ENCODE measurements around the gene ZNF219.
A peak's percentile ranks its signal among the peaks of the same experiment; 100 is the strongest.

Gene ZNF219

DNA sequence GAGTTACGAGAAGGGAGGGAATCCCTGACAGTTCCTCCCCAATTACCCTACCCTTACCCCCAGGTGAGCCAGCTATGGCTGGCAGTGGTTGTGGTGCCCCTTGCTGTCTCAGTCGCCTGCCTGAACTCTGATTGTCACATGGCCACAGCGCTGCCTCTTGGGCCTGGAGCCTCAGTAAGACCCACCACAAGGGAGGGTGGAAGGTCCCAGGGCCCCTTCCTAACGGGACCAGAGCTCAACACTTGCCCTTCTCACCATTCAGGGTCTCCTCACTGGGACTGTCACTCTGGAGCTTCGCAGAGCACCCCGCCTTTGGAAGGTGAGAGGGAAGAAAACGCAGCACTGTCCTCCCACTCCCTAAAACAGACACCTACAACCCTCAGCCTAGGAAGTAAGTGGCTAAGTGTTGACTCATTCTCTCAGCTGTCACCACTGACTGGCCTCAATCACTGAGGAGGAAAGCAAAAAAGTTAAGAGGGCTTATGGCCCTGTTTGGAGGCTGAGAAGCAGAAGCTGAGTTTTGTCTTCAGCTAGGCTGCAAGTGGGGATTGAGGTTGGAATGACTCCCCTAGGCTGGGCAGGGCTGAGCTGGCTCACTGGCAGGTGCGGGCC lies 3.5 kb upstream of the ZNF219 start:
- Mint-ChIP-seq H3K27me3 (ENCODE audit: low read depth) (no peaks in the 10 kb centered on the region), H3K4me1 (peaks cover 55% of the 10 kb centered on the region), H3K9me3 (no peaks in the 10 kb centered on the region), H3K4me3 (peak overlapping the region; percentile 84 to 92 (median 87)), H3K27ac (peak overlapping the region; percentile 36 to 91 (median 83)), H3K36me3 (ENCODE audit: low read depth) (no peaks in the 10 kb centered on the region)
- TF ChIP-seq, protein P1, sequence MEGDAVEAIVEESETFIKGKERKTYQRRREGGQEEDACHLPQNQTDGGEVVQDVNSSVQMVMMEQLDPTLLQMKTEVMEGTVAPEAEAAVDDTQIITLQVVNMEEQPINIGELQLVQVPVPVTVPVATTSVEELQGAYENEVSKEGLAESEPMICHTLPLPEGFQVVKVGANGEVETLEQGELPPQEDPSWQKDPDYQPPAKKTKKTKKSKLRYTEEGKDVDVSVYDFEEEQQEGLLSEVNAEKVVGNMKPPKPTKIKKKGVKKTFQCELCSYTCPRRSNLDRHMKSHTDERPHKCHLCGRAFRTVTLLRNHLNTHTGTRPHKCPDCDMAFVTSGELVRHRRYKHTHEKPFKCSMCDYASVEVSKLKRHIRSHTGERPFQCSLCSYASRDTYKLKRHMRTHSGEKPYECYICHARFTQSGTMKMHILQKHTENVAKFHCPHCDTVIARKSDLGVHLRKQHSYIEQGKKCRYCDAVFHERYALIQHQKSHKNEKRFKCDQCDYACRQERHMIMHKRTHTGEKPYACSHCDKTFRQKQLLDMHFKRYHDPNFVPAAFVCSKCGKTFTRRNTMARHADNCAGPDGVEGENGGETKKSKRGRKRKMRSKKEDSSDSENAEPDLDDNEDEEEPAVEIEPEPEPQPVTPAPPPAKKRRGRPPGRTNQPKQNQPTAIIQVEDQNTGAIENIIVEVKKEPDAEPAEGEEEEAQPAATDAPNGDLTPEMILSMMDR (IDR thresholded peaks at IDR 0.05; ENCODE audit: unreplicated experiment in 3 of 3): no peak

DNA sequence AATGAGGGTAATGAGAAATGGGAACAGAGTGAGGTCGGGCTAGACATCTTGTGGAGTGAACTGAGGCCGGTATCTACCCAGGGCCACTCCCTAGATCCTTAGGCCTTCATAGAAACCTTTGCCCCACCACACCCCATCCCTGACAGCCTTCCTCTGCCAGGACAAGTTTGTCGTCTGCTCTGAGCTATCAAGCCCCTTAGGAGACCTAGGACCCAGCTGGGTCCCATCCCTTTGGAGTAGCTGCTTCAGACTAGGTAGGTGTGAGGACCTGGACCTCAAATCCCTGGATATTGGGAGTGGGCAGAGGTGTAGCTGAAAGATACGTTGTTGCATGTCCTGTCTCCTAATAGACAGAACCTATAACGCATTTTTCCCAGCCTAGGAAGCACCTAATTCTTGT lies 2.5 kb upstream of the ZNF219 start, which contains the start of gene TMEM253:
TSS of gene TMEM253 (plus strand) at position 136 of the 400 bp plus-strand sequence. CDS start 278 bp downstream, outside the sequence.
- TF ChIP-seq, protein P1 (IDR thresholded peaks at IDR 0.05; ENCODE audit: unreplicated experiment in 3 of 3): no peak
- H3K36me3 Mint-ChIP-seq (ENCODE audit: low read depth): no peaks in the 10 kb centered on the region
- H3K27ac Mint-ChIP-seq: peak within 1 kb of the TSS; percentile 94 to 97 (median 95)
- H3K27me3 Mint-ChIP-seq (ENCODE audit: low read depth): no peaks in the 10 kb centered on the region
- H3K4me1 Mint-ChIP-seq: peaks cover 55% of the 10 kb centered on the region
- no peaks in the 10 kb centered on the region for H3K9me3 Mint-ChIP-seq
- H3K4me3 Mint-ChIP-seq: peak within 1 kb of the TSS; percentile 85 to 93 (median 88)

DNA sequence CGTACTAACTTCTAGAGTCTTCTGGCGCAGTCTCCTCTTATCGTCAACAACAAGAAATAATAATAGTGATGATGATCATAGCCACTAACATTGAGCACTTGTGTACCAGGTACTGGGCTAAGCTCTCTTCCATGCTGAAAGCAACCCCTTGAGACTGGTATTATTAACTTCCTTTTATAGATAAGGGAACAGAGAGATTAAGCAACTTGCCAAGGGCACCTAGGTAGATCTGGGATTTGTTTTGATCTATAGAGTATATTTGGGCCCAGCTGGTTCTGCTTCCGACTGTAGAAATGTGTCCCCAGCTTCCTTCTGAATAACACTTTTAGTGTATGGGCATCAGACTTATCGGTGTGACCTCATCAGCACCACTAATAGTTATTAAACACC lies 1.1 kb upstream of the ZNF219 start:
- TF ChIP-seq, protein P1 (IDR thresholded peaks at IDR 0.05; ENCODE audit: unreplicated experiment in 3 of 3): no peak
- no peaks in the 10 kb centered on the region for H3K36me3 Mint-ChIP-seq (ENCODE audit: low read depth)
- peak overlapping the region; percentile 94 to 97 (median 95) for H3K27ac Mint-ChIP-seq
- H3K4me1 Mint-ChIP-seq: peaks cover 63% of the 10 kb centered on the region
- no peaks in the 10 kb centered on the region for H3K9me3 Mint-ChIP-seq
- H3K4me3 Mint-ChIP-seq: peak overlapping the region; percentile 85 to 93 (median 88)
- no peaks in the 10 kb centered on the region for H3K27me3 Mint-ChIP-seq (ENCODE audit: low read depth)

DNA sequence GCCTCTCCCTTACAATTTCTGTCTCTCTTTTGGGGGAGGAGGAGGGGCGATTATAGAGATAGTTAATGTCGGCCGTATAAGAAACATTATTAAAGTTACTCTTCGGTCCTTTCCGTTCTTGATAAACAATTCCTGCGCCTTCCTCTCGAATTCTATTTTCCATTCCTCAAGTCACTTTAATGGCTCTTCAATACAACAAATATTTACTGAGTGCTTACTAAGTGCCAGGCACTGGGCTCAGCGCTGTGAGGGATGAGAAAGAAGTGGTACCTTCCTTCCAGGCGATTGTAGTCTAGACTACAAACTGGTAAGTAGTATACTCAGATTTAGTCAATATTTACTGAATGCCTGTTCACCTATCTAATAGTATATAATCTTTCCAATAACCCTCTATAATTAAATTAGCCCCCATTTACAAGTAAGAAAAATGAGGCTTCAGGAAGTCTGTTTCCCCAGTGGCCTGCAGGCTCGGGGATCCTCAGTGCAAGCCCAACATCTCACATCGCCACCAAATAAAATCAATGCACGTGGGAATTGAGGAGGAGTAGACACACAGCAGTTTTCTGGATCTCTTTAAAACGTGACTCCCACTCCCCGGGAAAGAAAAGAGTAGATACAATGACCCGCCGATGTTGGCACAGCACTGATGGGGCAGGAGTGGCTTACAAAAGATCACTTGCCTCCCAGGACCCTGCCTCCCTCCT lies 589 bp upstream of the ZNF219 start:
- peak overlapping the region; percentile 85 to 93 (median 88) for H3K4me3 Mint-ChIP-seq
- peaks cover 65% of the 10 kb centered on the region for H3K4me1 Mint-ChIP-seq
- no peaks in the 10 kb centered on the region for H3K36me3 Mint-ChIP-seq (ENCODE audit: low read depth)
- no peaks in the 10 kb centered on the region for H3K27me3 Mint-ChIP-seq (ENCODE audit: low read depth)
- TF ChIP-seq, protein P1 (IDR thresholded peaks at IDR 0.05; ENCODE audit: unreplicated experiment in 3 of 3): no peak
- H3K9me3 Mint-ChIP-seq: no peaks in the 10 kb centered on the region
- peak overlapping the region; percentile 94 to 97 (median 95) for H3K27ac Mint-ChIP-seq

DNA sequence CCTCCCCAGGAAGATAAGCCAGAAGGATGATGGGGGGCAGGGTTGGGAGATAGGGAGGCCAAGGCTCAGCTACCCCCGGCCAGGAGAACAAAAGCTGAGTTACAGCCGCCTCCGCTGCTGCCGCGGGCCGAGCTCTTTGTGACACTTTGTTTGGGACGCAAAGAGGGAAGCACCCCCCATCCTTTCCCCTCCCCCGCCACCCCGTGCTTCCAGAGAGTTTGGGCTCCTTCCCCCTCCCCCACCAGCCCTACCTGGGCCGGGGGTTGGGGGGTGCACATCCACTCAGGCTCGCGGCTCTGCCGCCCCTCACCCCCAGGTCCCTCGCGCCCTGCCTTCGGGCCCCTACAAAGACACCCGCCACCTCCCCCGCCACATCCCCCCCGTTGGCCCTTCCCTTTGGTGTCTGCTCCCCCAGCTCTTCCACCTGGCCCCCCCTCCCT lies 799 bp downstream of the ZNF219 start:
- Mint-ChIP-seq H3K27ac (peak overlapping the region; percentile 81 to 90 (median 84)), H3K27me3 (ENCODE audit: low read depth) (no peaks in the 10 kb centered on the region)
- TF ChIP-seq, protein P1 (IDR thresholded peaks at IDR 0.05; ENCODE audit: unreplicated experiment in 3 of 3): no peak

More for the DNA sequence above, 799 bp downstream of the ZNF219 start:
- Mint-ChIP-seq H3K4me3 (peak overlapping the region; percentile 89 to 94 (median 94)), H3K36me3 (ENCODE audit: low read depth) (no peaks in the 10 kb centered on the region), H3K9me3 (no peaks in the 10 kb centered on the region), H3K4me1 (peaks cover 71% of the 10 kb centered on the region)
